Measurements from ENCODE around the gene FABP2. TPM values are rescaled to one million over a fixed set of nuclear protein-coding genes. Genes with fewer than 3 reads are reported as not detected.

The FABP2 gene
- total RNA-seq, 1 experiment from 2014 or later: not detected

DNA sequence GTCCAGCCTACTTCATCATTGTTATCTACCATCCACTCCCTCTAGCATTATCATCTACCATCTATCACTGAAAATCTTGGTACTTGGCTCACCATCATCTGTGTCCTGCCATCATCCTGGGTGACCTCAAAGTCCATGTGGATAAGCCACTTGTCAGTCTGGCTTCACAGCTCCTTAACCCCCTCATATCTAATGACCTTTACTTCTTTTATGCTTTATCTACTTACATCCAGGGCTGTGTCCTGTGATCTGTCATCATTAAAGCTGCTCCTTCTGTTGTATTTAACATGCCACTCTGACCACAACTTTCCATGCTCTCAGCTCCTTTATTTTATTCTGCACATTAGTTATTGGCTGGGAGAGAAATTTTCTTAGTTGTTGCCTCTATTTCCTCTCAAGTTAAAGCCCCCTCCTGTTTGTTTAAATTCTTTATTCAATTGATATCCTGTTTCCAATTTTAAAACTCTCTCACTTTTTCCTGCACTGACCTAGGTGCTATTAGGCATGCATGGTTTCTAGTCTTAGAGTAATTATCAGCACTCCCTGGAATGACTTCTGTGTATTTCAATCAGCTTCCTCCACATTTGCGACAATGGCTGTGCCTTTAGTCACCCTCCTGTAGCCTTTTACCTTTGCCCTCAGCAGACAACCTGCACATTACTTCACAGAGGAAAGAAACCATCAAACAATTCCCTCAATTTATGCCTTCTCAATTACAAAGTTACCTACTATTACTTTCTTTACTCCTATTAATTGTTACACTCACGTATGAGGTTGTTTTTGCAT is 8.1 kb upstream of the FABP2 start:
- POLR2A ChIA-PET (ENCODE audit: unreplicated experiment): no interaction called here
- Histone ChIP-seq H2AFZ (ENCODE audit: low read length) (no peak overlapping the region), H3K9me2 (replicated peaks; ENCODE audit: low read length) (no peaks in the 10 kb centered on the region), H3K36me3 (ENCODE audit: low read depth, low read length) (no peaks in the 10 kb centered on the region), H3K4me1 (ENCODE audit: insufficient read depth, low read length) (no peaks in the 10 kb centered on the region), H3K9me3 (ENCODE audit: low read length) (no peaks in the 10 kb centered on the region), H3K4me2 (ENCODE audit: low read length) (no peak overlapping the region), H3K9ac (ENCODE audit: low read length) (no peak overlapping the region), H3K27me3 (ENCODE audit: low read length) (no peaks in the 10 kb centered on the region), H3K27ac (ENCODE audit: low read length) (no peak overlapping the region), H3K4me3 (ENCODE audit: low read length) (no peak overlapping the region), H3K79me2 (ENCODE audit: low read length) (no peaks in the 10 kb centered on the region), H4K20me1 (ENCODE audit: low read length) (no peaks in the 10 kb centered on the region), H3F3A (ENCODE audit: low read length, unreplicated experiment) (no peaks in the 10 kb centered on the region)
- ATAC-seq (no peak), DNase-seq (no peak)
- TF ChIP-seq EZH2 (IDR thresholded peaks at IDR 0.05; ENCODE audit: low read length, unreplicated experiment) (no peak), EZH2phosphoT487 (IDR thresholded peaks at IDR 0.05; ENCODE audit: borderline replicate concordance, low read length) (no peak)
- no TSS peak for BruUV-seq (replicated peaks)
- intact Hi-C loops (cut with micrococcal nuclease): no loop called here
- CTCF ChIA-PET: no interaction called here

DNA sequence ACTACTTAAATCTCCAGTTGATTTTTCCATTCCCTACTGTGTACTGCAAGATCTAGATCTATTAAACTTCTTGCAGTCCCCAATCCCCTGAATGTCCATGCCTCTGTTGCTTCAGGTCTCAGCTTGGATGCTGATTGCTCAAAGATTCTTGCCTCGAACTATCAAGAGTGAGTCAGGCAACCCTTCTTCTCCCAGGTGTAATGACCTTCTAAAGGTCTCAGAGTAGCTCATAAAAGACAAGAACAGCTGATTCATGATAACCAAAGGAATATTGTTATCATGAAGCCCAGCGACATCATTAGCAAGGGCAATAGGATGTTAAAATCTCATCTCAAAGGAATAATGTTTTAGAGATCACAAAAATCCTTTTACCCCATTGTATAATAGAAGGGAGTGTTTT is 6.8 kb upstream of the FABP2 start:
- no peaks in the 10 kb centered on the region for H3K9me2 ChIP-seq (replicated peaks; ENCODE audit: low read length)
- no peak for TF ChIP-seq EZH2 (IDR thresholded peaks at IDR 0.05; ENCODE audit: low read length, unreplicated experiment)
- TF ChIP-seq, protein P1, sequence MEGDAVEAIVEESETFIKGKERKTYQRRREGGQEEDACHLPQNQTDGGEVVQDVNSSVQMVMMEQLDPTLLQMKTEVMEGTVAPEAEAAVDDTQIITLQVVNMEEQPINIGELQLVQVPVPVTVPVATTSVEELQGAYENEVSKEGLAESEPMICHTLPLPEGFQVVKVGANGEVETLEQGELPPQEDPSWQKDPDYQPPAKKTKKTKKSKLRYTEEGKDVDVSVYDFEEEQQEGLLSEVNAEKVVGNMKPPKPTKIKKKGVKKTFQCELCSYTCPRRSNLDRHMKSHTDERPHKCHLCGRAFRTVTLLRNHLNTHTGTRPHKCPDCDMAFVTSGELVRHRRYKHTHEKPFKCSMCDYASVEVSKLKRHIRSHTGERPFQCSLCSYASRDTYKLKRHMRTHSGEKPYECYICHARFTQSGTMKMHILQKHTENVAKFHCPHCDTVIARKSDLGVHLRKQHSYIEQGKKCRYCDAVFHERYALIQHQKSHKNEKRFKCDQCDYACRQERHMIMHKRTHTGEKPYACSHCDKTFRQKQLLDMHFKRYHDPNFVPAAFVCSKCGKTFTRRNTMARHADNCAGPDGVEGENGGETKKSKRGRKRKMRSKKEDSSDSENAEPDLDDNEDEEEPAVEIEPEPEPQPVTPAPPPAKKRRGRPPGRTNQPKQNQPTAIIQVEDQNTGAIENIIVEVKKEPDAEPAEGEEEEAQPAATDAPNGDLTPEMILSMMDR (conservative IDR thresholded peaks at IDR 0.05; ENCODE audit: low read depth, low read length): no peak
- no peak for TF ChIP-seq EZH2phosphoT487 (IDR thresholded peaks at IDR 0.05; ENCODE audit: borderline replicate concordance, low read length)
- intact Hi-C loops (cut with micrococcal nuclease): no loop called here
- no peak for ATAC-seq
- no peaks in the 10 kb centered on the region for H3K4me1 ChIP-seq (ENCODE audit: insufficient read depth, low read length)
- no peaks in the 10 kb centered on the region for H3K9me3 ChIP-seq (ENCODE audit: low read length)
- no peaks in the 10 kb centered on the region for H4K20me1 ChIP-seq (ENCODE audit: low read length)
- ChIA-PET POLR2A (ENCODE audit: unreplicated experiment) (no interaction called here), CTCF (no interaction called here)
- no peak overlapping the region for H3K4me3 ChIP-seq (ENCODE audit: low read length)
- H3K27ac ChIP-seq (ENCODE audit: low read length): no peak overlapping the region
- no peak overlapping the region for H3K4me2 ChIP-seq (ENCODE audit: low read length)
- no peak overlapping the region for H2AFZ ChIP-seq (ENCODE audit: low read length)
- H3F3A ChIP-seq (ENCODE audit: low read length, unreplicated experiment): no peaks in the 10 kb centered on the region
- DNase-seq: no peak
- BruUV-seq (replicated peaks): no TSS peak
- no peaks in the 10 kb centered on the region for H3K36me3 ChIP-seq (ENCODE audit: low read depth, low read length)
- no peaks in the 10 kb centered on the region for H3K79me2 ChIP-seq (ENCODE audit: low read length)
- H3K9ac ChIP-seq (ENCODE audit: low read length): no peak overlapping the region
- no peaks in the 10 kb centered on the region for H3K27me3 ChIP-seq (ENCODE audit: low read length)

DNA sequence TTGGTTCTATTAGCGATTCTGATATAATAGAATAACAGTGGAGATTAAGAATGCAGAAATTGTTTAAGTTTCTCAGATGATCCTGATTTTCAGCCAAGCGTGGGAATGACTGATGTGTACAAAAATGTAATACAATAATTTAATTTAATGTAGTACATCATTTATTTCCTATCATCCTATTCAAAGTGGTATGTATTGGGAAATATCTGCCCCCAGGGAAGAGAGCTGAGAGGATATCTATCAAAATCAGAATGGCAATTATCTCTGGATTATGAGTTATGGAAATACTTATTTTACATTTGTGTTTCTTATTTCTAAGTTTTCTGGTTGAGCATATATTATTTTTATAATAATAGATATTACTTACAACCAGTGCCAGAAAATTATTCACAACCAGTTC is 3.9 kb downstream of the FABP2 start:
- no peaks in the 10 kb centered on the region for H3K79me2 ChIP-seq (ENCODE audit: low read length)
- DNase-seq: no peak
- ATAC-seq: no peak
- H3K9me2 ChIP-seq (replicated peaks; ENCODE audit: low read length): no peaks in the 10 kb centered on the region
- H4K20me1 ChIP-seq (ENCODE audit: low read length): no peaks in the 10 kb centered on the region
- no peak overlapping the region for H3K9ac ChIP-seq (ENCODE audit: low read length)
- CTCF ChIA-PET: no interaction called here
- no peaks in the 10 kb centered on the region for H3F3A ChIP-seq (ENCODE audit: low read length, unreplicated experiment)
- H3K27ac ChIP-seq (ENCODE audit: low read length): no peak overlapping the region
- POLR2A ChIA-PET (ENCODE audit: unreplicated experiment): no interaction called here
- TF ChIP-seq, protein P1 (conservative IDR thresholded peaks at IDR 0.05; ENCODE audit: low read depth, low read length): no peak
- TF ChIP-seq EZH2 (IDR thresholded peaks at IDR 0.05; ENCODE audit: low read length, unreplicated experiment) (no peak), EZH2phosphoT487 (IDR thresholded peaks at IDR 0.05; ENCODE audit: borderline replicate concordance, low read length) (no peak)
- H3K36me3 ChIP-seq (ENCODE audit: low read depth, low read length): no peaks in the 10 kb centered on the region
- BruUV-seq (replicated peaks): no TSS peak
- no peaks in the 10 kb centered on the region for H3K9me3 ChIP-seq (ENCODE audit: low read length)
- no peak overlapping the region for H3K4me2 ChIP-seq (ENCODE audit: low read length)
- H3K27me3 ChIP-seq (ENCODE audit: low read length): no peaks in the 10 kb centered on the region
- no peak overlapping the region for H3K4me3 ChIP-seq (ENCODE audit: low read length)
- no peak overlapping the region for H2AFZ ChIP-seq (ENCODE audit: low read length)
- H3K4me1 ChIP-seq (ENCODE audit: insufficient read depth, low read length): no peaks in the 10 kb centered on the region
- intact Hi-C loops (cut with micrococcal nuclease): no loop called here
